UCSD-AML1 (cell line): Measurements from ENCODE around the gene PTPRG.
"Not testable (repeated sequence)": the region's sequence is repeated elsewhere in the genome, so short reads cannot be mapped to it uniquely, and the experiment has no call there.

Experiments used
- DNase-seq: peaks from one replicate; lab custom pipeline; 2025; ENCODE audit not compliant: unreplicated experiment; lab: John Stamatoyannopoulos, UW

Gene PTPRG

DNA sequence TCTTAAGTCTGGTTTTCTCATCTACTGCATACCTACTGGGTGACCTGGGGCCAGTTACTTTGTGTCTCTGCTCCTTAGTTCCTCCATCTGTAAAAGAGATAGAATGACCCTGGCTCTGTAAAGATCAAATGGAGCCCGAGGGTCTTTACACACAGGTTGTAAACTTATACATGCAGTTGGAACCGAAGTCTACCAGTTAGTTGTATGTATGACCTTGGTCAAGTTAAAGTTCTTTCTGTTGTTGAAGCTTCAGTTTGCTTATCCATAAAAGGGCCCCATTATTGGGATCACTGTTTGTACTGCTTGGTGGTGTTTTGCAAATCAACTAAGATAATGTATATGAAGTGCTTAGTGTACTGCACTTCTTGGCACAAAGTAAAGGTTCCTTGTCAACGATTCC is 186.9 kb downstream of the PTPRG start:
- DNase-seq: no peak

- no peak for DNase-seq
Observed at GRCh38 chr3:61750766-61751165, 189.4 kb downstream of the PTPRG start.

DNA sequence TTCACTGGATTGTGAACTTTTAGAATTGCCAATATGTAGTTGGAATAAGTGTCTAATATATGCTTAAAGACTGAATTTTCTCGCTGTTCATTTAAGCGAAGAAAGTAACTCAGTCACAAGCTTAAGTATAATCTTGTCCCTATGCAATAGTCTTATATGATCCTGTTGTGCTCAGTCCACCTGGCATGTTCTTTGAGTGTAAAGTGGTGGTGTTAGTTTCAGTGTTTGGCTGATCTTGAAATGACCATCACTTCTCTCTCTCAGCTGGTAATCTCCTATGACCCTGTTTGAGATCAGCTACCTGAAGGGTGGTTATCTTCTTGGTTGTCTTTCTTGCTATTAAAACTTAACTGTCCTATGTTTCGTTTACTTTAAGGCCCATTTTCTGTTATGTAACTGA is 197.5 kb downstream of the PTPRG start:
- no peak for DNase-seq

DNA sequence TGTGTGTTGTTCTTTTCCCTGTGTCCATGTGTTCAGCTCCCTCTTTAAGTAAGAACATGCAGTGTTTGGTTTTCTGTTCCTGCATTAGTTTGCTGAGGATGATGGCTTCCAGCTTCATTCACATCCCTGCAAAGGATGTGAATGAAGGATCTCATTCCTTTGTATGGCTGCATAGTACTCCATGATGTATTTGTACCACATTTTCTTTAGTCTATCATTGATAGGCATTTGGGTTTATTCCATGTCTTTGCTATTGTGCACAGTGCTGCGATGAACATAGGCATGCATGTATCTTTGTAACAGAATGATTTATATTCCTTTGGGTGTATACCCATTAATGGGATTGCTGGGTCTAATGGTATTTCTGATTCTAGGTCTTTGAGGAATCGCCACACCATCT is 199.4 kb downstream of the PTPRG start:
- not testable (repeated sequence) for DNase-seq

- DNase-seq: no peak
Observed at GRCh38 chr3:61761694-61762430, 200.5 kb downstream of the PTPRG start.

DNA sequence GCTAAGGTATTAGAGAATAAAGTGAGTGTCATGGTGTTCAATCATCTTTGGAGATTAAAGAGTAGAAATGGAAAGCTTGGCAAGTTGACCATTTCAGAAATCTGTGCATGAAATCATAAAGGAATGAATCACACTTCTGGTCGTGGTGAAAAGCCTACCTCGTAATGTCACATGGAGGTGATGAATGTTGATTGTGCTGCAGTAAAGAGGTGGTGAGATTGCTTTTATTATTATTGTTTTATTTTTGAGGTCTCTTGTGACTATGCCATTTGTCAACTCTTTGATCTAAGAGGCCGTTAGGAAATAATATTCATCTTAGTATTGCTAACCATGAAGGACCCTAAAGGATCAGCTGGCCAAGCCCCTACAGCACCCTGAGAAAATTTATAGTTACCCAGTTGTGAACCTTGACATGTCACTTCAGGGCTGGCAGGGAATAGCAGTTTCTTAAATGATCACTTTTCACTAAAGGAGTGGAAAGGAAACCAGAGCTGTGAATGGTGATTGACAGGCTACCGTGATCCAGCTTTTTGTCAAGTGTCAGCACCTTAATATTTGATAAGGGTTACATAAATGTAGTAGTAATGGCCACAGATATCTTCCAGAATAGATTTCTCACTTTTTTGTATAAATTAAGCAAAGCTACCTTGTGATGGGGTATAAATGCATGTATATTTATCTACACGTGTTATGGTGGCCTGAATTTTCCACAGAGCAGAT is 203.9 kb downstream of the PTPRG start:
- no peak for DNase-seq

DNA sequence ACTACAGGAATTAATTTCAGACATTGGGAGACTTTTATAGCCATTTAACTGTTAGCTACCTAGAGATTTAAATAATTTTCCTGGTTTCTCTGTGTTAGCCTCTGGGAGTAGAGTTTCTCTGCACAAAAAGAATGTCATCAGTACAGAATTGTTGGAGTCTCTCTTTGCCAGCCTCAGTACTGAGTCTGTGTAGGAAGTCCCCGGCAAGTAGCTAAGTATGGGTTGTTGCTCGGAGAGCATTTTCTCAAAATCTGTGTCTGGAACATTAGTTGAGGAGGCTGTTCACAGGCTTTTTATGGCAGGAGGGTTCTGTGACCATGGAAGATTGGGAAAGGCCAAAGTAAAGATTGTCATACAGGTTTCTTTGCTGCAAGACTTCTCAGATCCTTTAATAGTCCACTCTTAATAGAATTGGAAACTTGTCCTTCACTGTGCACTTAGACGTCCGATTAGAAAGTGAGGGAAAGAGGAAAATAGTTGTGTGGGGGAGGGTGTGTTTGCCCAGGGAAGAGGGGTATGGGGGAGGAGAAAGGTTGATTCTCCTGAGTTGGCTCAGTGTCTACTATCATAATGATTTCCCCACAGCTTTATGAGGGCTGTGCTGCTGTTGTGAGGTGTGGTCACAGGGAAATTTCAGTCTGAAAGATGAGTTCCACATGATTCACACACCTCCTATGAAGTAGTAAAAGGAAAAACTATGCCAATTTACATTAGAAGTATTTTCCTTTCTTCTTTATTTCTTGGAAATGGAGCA is 207.1 kb downstream of the PTPRG start:
- DNase-seq: no peak

- DNase-seq: no peak
Observed at GRCh38 chr3:61769266-61769990, 208.1 kb downstream of the PTPRG start.

- no peak for DNase-seq
Observed at GRCh38 chr3:61771976-61772375, 210.6 kb downstream of the PTPRG start.

DNA sequence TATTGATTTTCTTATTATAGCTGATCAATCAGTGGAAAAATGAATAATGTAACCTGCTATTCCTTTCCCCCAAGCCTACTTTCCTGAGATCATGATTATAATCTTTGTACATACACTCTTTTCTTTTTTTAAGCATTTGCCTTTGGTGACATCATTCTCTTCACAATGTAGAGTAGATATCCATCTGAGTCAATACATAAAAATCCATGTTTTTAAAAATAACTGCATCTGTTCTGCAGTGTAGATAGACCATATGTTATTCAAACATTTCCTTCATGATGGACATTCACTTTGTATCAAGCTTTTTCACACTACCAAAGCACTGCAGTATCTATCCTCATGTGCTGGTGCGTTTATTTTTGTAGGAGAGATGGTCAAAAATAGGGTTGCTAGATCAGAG is 211.1 kb downstream of the PTPRG start:
- DNase-seq: no peak

- DNase-seq: no peak
Observed at GRCh38 chr3:61774279-61774890, 213.0 kb downstream of the PTPRG start.

DNA sequence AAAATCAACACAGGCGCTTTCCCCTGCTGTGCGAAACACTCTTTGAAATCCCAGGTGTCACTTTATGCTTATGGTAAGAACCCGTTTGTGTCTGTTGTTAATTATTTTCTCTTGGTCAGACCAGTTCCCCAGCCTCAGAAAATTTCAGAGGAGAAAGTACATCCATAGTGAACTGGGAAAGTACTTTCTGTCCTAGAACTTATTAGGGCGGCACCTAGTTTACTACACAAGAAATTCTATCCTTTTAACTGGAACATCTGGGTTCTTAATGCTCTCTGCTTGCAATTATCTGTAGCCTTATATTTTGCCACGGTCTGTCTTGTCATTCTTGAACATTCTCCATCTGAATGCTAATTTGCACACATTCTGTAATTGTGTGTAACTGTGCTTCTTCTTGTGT is 215.0 kb downstream of the PTPRG start:
- DNase-seq: no peak

DNA sequence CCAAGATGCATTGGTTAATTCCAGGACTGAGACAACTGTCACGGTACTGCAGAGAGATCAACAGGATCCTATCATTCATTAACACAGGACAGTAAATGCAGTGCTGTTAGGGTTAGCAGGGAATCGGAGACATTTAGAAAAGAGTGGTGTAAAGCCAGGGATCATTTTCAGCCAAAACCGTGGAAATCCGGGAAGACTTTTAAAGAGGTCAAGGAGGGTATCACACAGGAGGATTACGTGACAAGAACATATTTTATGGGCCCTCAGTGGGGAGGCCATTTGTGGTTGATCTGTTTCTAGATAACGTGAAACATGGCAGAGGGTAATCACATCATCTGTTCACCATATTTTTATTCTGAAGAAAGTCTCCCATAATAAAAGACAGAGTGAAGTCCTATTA is 216.1 kb downstream of the PTPRG start:
- no peak for DNase-seq

GRCh38 chr3:61778095-61778494 is 216.7 kb downstream of the PTPRG start:
- no peak for DNase-seq

GRCh38 chr3:61780016-61780415 is 218.6 kb downstream of the PTPRG start:
- DNase-seq: no peak

DNA sequence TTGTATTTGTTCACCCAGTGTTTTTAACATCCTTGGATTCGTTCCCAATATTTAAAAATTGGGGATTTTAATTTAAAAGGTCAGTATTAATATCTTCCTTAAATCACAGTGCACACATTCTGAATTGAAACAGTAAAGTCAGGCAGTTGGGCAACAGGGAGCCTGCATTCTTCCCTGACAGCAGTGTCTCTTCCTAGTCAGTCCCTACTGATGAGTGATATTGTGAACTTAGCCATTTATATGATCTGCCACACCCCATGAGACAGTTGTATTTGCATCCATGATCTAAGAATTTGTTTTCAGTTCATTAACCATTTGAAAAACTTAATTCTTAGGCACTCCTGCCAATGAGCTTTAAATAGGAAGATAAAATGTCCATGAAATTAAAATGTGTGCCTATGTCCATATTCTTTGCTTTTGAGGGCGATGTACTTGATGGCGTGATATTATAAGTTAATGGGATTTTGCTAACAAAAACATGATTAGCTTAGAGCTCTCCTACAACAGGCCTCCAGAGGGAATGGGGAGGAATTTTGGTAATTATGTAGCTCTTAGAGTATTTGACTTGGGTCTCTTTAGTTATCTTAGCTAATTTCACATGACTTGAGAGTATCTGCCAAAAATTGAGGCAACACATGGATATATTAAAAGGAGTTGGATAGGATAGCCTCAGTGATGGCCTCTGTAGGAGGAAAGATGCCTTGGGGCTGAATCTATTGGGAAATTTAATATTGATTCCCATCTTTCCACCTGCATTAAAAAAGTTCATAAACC is 219.3 kb downstream of the PTPRG start:
- no peak for DNase-seq

DNA sequence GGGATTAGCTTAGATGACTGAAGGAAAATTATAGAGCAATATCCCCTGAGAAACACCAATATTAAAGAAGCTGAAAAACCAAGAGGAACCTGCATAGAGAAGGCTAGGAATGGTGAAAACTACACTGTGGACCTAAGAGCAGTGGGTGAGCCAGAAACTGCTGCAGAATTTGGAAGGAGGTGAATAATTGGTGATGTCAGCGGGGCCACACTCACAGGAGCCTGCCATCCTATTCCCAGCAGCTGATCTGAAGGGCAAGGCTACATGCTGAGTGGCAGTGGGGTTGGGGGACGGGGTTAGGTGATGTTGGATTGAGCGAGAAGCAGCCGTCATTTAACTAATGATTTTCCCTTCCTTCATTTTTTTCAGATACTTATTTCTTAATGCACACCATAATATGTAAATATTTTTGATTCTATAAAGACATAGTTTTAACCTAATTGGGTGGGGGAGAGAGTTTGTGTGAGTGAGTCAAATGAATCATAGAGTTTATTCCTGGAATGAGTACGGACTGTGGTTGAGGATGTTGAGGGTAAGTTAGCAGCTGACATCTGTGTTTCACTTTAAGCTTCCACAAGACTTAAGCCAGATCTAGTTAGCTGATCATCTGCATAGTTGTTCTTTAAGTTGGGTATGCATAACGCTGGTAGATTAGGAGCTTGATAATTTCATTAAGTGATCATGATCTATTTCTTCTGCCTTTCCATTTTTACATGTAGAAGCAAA is 222.8 kb downstream of the PTPRG start:
- no peak for DNase-seq

DNA sequence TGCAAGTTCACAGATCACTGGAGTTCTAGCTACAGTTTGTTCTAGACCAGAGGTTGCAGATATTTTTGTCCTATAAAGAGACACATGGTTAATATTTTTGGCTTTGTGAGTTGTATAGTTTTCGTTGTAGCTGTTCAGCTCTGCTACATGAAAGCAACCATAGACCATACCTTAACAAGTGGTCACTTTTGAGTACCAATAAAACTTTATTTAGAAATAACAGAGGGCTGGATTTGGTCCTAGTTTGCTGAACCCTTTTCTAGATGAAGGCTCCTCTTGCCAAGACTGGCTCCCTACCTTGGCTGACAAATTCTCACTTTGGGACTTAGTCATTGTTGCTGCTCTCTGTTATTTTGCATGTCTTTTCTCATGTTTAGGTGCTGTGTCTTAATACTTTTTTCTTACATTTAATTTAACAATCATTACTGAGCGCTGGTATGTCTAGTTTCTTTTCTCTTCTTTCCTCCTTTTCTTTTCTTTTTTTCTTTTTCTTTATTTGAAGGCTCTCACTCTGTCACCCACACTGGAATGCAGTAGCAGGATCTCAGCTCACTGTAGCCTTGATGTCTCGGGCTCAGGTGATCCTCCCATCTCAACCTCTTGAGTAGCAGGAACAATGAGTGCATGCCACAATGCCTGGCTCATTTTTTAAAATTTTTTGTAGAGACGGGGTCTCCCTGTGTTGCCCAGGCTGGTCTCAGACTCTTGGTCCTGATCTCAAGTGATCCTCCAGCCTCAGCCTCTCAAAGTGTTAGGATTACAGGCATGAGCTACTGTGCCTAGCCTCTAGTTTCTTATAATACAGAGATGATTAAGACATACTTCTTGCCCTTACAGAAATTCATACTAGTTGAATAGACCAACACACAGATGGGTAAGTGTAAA is 227.5 kb downstream of the PTPRG start:
- DNase-seq: no peak

DNA sequence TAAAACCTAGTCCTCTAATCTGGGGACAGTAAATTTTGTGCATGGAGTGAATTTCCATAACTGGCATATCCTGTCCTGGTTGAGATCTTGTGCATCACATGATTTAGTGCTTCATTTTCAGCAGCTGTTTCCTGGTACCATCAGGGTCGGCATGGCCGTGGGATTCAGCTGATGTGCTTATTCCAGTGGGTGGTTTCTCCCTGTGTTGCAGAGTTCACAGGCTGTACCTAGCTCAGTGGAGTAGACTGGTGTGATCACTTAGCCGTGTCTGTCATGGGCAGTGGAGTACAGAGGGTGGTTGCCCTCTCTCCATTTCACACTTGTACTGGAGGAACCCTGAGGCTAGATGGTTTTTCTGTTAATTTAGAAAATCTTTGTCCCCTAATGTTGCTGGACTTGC is 228.5 kb downstream of the PTPRG start:
- no peak for DNase-seq
